Measurements from ENCODE around the gene MKKS. TPM values are rescaled to one million over a fixed set of nuclear protein-coding genes. Genes with fewer than 3 reads are reported as not detected.

The MKKS gene
- total and polyA plus RNA-seq, 2 donors (not counting 1 experiment from before 2014, with no cell fraction given) = 6.0 to 12.6 TPM

DNA sequence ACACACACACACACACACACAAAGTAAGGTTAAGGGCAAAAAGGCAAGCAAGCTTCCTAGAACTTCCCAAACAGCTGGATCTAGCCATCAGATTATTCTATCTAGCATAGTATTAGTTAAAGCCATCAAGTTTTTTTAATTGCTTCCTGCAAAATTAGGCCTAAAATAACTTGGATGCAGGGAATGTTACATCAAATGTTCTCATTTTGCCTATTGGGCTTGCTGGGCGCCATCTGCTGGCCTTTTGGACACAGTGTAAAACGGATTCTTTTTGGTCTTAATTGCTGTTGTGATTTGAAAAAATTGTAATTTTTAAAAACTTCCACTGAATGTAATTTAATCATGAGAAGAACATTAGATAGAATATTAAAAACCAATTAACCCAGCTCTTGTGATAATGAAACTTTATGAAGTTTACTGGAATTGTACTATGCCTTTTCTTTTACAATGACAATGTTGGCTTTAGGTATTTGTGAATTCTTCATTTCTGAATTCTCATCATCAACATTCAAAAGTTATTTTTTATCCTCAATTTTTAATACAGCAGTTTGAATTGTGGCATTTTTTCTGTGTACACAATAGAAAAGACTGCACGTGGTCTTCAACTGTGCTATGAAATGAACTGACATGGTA lies 6.8 kb downstream of the MKKS start:
- H3K4me3 Mint-ChIP-seq = no peak overlapping the region
- H3K27ac Mint-ChIP-seq = no peak overlapping the region
- no peaks in the 10 kb centered on the region for H3K9me3 Mint-ChIP-seq (ENCODE audit: insufficient read depth)
- H2AFZ ChIP-seq (ENCODE audit: insufficient read depth, low read depth, low read length, poor library complexity, severe bottlenecking) = no peak overlapping the region
- 100% methylated on average over 1 of the region's 3 CpGs for WGBS (ENCODE audit: insufficient coverage)
- no peak for TF ChIP-seq EZH2 (IDR thresholded peaks at IDR 0.05; ENCODE audit: borderline replicate concordance, insufficient read depth, low read depth, low read length, poor library complexity, severe bottlenecking)
- TF ChIP-seq, protein P1, sequence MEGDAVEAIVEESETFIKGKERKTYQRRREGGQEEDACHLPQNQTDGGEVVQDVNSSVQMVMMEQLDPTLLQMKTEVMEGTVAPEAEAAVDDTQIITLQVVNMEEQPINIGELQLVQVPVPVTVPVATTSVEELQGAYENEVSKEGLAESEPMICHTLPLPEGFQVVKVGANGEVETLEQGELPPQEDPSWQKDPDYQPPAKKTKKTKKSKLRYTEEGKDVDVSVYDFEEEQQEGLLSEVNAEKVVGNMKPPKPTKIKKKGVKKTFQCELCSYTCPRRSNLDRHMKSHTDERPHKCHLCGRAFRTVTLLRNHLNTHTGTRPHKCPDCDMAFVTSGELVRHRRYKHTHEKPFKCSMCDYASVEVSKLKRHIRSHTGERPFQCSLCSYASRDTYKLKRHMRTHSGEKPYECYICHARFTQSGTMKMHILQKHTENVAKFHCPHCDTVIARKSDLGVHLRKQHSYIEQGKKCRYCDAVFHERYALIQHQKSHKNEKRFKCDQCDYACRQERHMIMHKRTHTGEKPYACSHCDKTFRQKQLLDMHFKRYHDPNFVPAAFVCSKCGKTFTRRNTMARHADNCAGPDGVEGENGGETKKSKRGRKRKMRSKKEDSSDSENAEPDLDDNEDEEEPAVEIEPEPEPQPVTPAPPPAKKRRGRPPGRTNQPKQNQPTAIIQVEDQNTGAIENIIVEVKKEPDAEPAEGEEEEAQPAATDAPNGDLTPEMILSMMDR (IDR thresholded peaks at IDR 0.05) = peak; percentile 84
- H4K20me1 ChIP-seq (ENCODE audit: control insufficient read depth, insufficient read depth, low read length, poor library complexity, severe bottlenecking) = peaks cover 32% of the 10 kb centered on the region
- H3K36me3 ChIP-seq (replicated peaks in 1 of 2; ENCODE audit: control extremely low read depth in 1 of 2, control insufficient read depth in 1 of 2, extremely low read depth in 1 of 2, insufficient read depth in 2 of 2, low read length in 1 of 2) = no peaks in the 10 kb centered on the region
- intact Hi-C loops (cut with micrococcal nuclease) = loop anchor here (1.0 kb wide), 1 partner anchor 449 kb away; no protein-coding TSS in a partner anchor
- no peaks in the 10 kb centered on the region for H3K27me3 Mint-ChIP-seq
- H3K4me1 Mint-ChIP-seq = peaks cover 34% of the 10 kb centered on the region
- no peaks in the 10 kb centered on the region for H3K4me1 ChIP-seq (ENCODE audit: control insufficient read depth in 2 of 2, insufficient read depth in 2 of 2, low read length in 2 of 2)
- ATAC-seq (ENCODE audit: low read depth) (no peak), DNase-seq (peak; percentile 62)
- CTCF ChIA-PET = interaction anchor here (1.0 to 4.4 kb wide), 12 partner anchors 9 to 455 kb away, joined by 3 to 39 read pairs (median 5); partner anchors contain the start of genes MKKS and SLX4IP
- H3K27me3 ChIP-seq (replicated peaks in 1 of 4; ENCODE audit: control extremely low read depth in 1 of 4, control insufficient read depth in 3 of 4, insufficient read depth in 4 of 4, low read length in 3 of 4) = no peaks in the 10 kb centered on the region
- no peak overlapping the region for H3K9ac ChIP-seq (ENCODE audit: low read length)
- no peak overlapping the region for H3K4me2 ChIP-seq (replicated peaks; ENCODE audit: low read depth, low read length, poor library complexity, severe bottlenecking)
- H3K4me3 ChIP-seq (ENCODE audit: control extremely low read depth in 1 of 5, extremely low read depth in 1 of 5, insufficient read depth in 1 of 5, low read depth in 2 of 5, low read length in 4 of 5) = no peak overlapping the region
- H3K79me2 ChIP-seq (ENCODE audit: control insufficient read depth, insufficient read depth, low read length) = peaks cover 20% of the 10 kb centered on the region
- POLR2A ChIA-PET = no interaction called here
- no peaks in the 10 kb centered on the region for H3K9me3 ChIP-seq (ENCODE audit: control extremely low read depth in 1 of 3, control insufficient read depth in 2 of 3, insufficient read depth in 1 of 3, low read length in 2 of 3)
- H3K27ac ChIP-seq (ENCODE audit: low read length in 2 of 2) = no peak overlapping the region

DNA sequence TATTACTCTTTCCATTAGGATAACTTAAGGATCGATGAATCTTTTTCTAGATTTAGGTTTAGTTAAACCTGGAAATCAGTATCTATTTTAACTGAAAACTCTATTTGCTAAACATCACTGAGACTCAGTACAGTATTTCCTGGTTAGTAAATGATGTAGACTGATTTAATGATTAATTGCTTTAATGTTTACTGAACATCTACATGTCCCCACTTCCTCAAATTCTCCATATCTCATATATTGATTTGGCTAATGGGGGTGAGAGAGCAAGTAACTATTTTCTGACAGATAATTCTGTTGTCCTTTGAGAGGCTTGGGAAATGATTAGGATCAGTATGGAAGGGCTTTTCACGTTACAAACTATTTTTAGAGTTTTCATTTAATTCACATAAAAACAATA lies 10.3 kb downstream of the MKKS start:
- Histone ChIP-seq H3K36me3 (replicated peaks in 1 of 2; ENCODE audit: control extremely low read depth in 1 of 2, control insufficient read depth in 1 of 2, extremely low read depth in 1 of 2, insufficient read depth in 2 of 2, low read length in 1 of 2) (no peaks in the 10 kb centered on the region), H3K9me3 (ENCODE audit: control extremely low read depth in 1 of 3, control insufficient read depth in 2 of 3, insufficient read depth in 1 of 3, low read length in 2 of 3) (no peaks in the 10 kb centered on the region), H3K27me3 (replicated peaks in 1 of 4; ENCODE audit: control extremely low read depth in 1 of 4, control insufficient read depth in 3 of 4, insufficient read depth in 4 of 4, low read length in 3 of 4) (no peaks in the 10 kb centered on the region), H4K20me1 (ENCODE audit: control insufficient read depth, insufficient read depth, low read length, poor library complexity, severe bottlenecking) (peaks cover 25% of the 10 kb centered on the region), H3K79me2 (ENCODE audit: control insufficient read depth, insufficient read depth, low read length) (peaks cover 23% of the 10 kb centered on the region), H3K4me1 (ENCODE audit: control insufficient read depth in 2 of 2, insufficient read depth in 2 of 2, low read length in 2 of 2) (no peaks in the 10 kb centered on the region), H2AFZ (ENCODE audit: insufficient read depth, low read depth, low read length, poor library complexity, severe bottlenecking) (no peak overlapping the region), H3K9ac (ENCODE audit: low read length) (no peak overlapping the region), H3K4me3 (ENCODE audit: control extremely low read depth in 1 of 5, extremely low read depth in 1 of 5, insufficient read depth in 1 of 5, low read depth in 2 of 5, low read length in 4 of 5) (no peak overlapping the region), H3K27ac (ENCODE audit: low read length in 2 of 2) (no peak overlapping the region), H3K4me2 (replicated peaks; ENCODE audit: low read depth, low read length, poor library complexity, severe bottlenecking) (no peak overlapping the region)
- Mint-ChIP-seq H3K27ac (no peak overlapping the region), H3K9me3 (ENCODE audit: insufficient read depth) (no peaks in the 10 kb centered on the region), H3K27me3 (no peaks in the 10 kb centered on the region), H3K4me3 (no peak overlapping the region), H3K4me1 (peaks cover 9% of the 10 kb centered on the region)
- DNase-seq (no peak), ATAC-seq (ENCODE audit: low read depth) (no peak)
- POLR2A ChIA-PET = no interaction called here
- TF ChIP-seq, protein P1 (IDR thresholded peaks at IDR 0.05) = no peak
- no peak for TF ChIP-seq EZH2 (IDR thresholded peaks at IDR 0.05; ENCODE audit: borderline replicate concordance, insufficient read depth, low read depth, low read length, poor library complexity, severe bottlenecking)
- intact Hi-C loops (cut with micrococcal nuclease) = no loop called here
- CTCF ChIA-PET = no interaction called here
- WGBS (ENCODE audit: insufficient coverage) = no CpG with 5 or more reads among the region's 2 CpGs
